Loucy (cell line): ENCODE data around the gene SNX7.

Experiments used
- H2AFZ ChIP-seq: fragments of 200-600 bp; sonication (generic); 2 replicates; pipeline ENCODE4 v1.6.0; 2016; ENCODE audit warnings: antibody characterized with exemption, mild to moderate bottlenecking, low read length, moderate library complexity
- H3F3A ChIP-seq: fragments of 200-600 bp; 2 replicates; pipeline ENCODE4 v1.6.0; 2016; ENCODE audit warnings: antibody characterized with exemption, low read depth, mild to moderate bottlenecking
- H3K27me3 ChIP-seq: fragments of 200-600 bp; sonication (generic); 2 replicates; pipeline ENCODE4 v1.6.1; 2014; ENCODE audit warnings: low read length, mild to moderate bottlenecking; ENCODE audit not compliant: insufficient read depth, poor library complexity, severe bottlenecking
- H3K36me3 ChIP-seq: fragments of 200-600 bp; sonication (generic); 2 replicates; pipeline ENCODE4 v1.6.1; 2016; ENCODE audit warnings: low read length; ENCODE audit not compliant: insufficient read depth
- H3K4me1 ChIP-seq: fragments of 200-600 bp; sonication (generic); 2 replicates; pipeline ENCODE4 v1.5.1; 2014; ENCODE audit warnings: low read length, mild to moderate bottlenecking; ENCODE audit not compliant: insufficient read depth, poor library complexity, severe bottlenecking
- H3K4me2 ChIP-seq: fragments of 200-600 bp; sonication (generic); 2 replicates; pipeline ENCODE4 v1.6.0; 2014; ENCODE audit warnings: antibody characterized with exemption, low read length, low read depth, mild to moderate bottlenecking; ENCODE audit not compliant: poor library complexity, severe bottlenecking
- H3K4me3 ChIP-seq: fragments of 200-600 bp; sonication (generic); 2 replicates; pipeline ENCODE4 v1.5.1; 2014; ENCODE audit warnings: low read length, mild to moderate bottlenecking, mixed read lengths; ENCODE audit not compliant: poor library complexity, severe bottlenecking
- H3K79me2 ChIP-seq: fragments of 200-600 bp; sonication (generic); 2 replicates; pipeline ENCODE4 v1.6.1; 2014; ENCODE audit warnings: low read length; ENCODE audit not compliant: insufficient read depth
- H3K9ac ChIP-seq: fragments of 200-600 bp; sonication (generic); 2 replicates; pipeline ENCODE4 v1.6.0; 2014; ENCODE audit warnings: mild to moderate bottlenecking, low read depth, low read length, moderate library complexity; ENCODE audit not compliant: poor library complexity, severe bottlenecking
- H3K9me2 ChIP-seq: fragments of 200-600 bp; sonication (generic); replicated peaks from 2 replicates; pipeline ENCODE4 v1.6.1; 2016; ENCODE audit warnings: low read depth, low read length, mixed read lengths
- H3K9me3 ChIP-seq: fragments of 200-600 bp; sonication (generic); 2 replicates; pipeline ENCODE4 v1.6.1; 2014; ENCODE audit warnings: mild to moderate bottlenecking, antibody characterized with exemption, low read length, low read depth; ENCODE audit not compliant: insufficient read depth
- H4K20me1 ChIP-seq: fragments of 200-600 bp; sonication (generic); 2 replicates; pipeline ENCODE4 v1.6.0; 2014; ENCODE audit warnings: antibody characterized with exemption, low read length, mild to moderate bottlenecking; ENCODE audit not compliant: insufficient read depth, poor library complexity, severe bottlenecking
- CTCF ChIP-seq: fragments of 200-600 bp; sonication (generic); conservative IDR thresholded peaks from 2 replicates; pipeline ENCODE4 v1.5.1; 2014; ENCODE audit warnings: mild to moderate bottlenecking, antibody characterized with exemption, low read length
- EZH2phosphoT487 ChIP-seq: fragments of 200-600 bp; IDR thresholded peaks from 2 replicates; pipeline ENCODE4 v1.6.1; 2018; ENCODE audit warnings: antibody characterized with exemption, mild to moderate bottlenecking, moderate library complexity, borderline replicate concordance

Gene SNX7

GRCh38 chr1:98709906-98710305 lies 48.4 kb downstream of the SNX7 start:
- Histone ChIP-seq H4K20me1 (no peaks in the 10 kb centered on the region), H3K27me3 (no peaks in the 10 kb centered on the region), H3K4me3 (no peak overlapping the region), H3K4me1 (no peaks in the 10 kb centered on the region), H3K4me2 (no peak overlapping the region), H3K79me2 (no peaks in the 10 kb centered on the region), H2AFZ (no peak overlapping the region), H3K9me3 (no peaks in the 10 kb centered on the region), H3F3A (no peaks in the 10 kb centered on the region), H3K9ac (no peak overlapping the region), H3K9me2 (no peaks in the 10 kb centered on the region), H3K36me3 (no peaks in the 10 kb centered on the region)
- TF ChIP-seq EZH2phosphoT487 (no peak), CTCF (no peak)

GRCh38 chr1:98723574-98723973 lies 62.1 kb downstream of the SNX7 start:
- H3K27me3 ChIP-seq = no peaks in the 10 kb centered on the region
- no peaks in the 10 kb centered on the region for H3K9me3 ChIP-seq
- no peak overlapping the region for H3K4me3 ChIP-seq
- TF ChIP-seq EZH2phosphoT487 (no peak), CTCF (no peak)
- no peak overlapping the region for H2AFZ ChIP-seq
- no peaks in the 10 kb centered on the region for H3K4me1 ChIP-seq
- no peak overlapping the region for H3K4me2 ChIP-seq
- H4K20me1 ChIP-seq = no peaks in the 10 kb centered on the region
- no peaks in the 10 kb centered on the region for H3K9me2 ChIP-seq
- no peaks in the 10 kb centered on the region for H3K36me3 ChIP-seq
- no peak overlapping the region for H3K9ac ChIP-seq
- H3F3A ChIP-seq = no peaks in the 10 kb centered on the region
- no peaks in the 10 kb centered on the region for H3K79me2 ChIP-seq

DNA sequence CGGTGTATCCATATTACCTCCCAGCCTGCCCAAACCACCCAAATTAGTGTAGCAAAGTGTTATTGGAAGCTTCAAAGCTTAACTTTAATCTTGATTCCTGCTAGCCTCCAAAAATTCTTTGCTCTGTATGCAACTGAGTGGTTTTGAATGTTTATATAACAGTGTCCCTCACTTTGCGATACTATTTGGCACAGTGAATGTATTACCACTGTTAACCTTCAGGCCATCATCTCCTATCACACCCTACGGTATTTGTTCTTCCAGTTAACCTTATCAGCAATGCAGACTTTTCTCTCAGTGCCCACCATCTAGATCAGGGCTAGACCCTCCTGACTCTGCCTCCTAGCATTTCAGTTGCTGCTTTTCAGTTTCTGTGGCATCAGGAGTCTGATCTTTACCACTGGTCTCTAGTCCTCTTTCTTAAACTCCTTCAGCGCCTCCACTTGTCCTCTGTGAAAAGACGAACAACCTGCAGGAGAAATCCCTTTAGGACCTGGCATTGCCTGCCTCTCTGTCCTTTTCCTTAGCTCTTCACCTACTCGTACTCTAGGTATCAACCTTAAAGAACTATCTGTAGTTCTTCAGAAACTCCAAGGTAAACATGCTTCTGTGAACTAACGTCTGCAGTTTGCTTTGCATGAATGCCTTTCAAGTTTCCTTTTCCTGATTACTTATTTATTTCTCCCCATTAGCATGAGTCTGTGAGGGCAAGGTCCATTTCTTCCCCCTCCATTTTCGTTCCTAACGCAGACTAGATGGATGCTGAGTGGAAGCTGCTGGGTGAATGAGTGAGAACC lies 71.7 kb downstream of the SNX7 start:
- Histone ChIP-seq H3K4me3 (no peak overlapping the region), H3K4me1 (peaks cover 3% of the 10 kb centered on the region), H3K9me3 (no peaks in the 10 kb centered on the region), H3K9me2 (no peaks in the 10 kb centered on the region), H3K9ac (no peak overlapping the region), H3F3A (no peaks in the 10 kb centered on the region), H4K20me1 (no peaks in the 10 kb centered on the region), H3K79me2 (no peaks in the 10 kb centered on the region), H2AFZ (no peak overlapping the region), H3K27me3 (no peaks in the 10 kb centered on the region), H3K4me2 (no peak overlapping the region), H3K36me3 (no peaks in the 10 kb centered on the region)
- no peak for TF ChIP-seq EZH2phosphoT487
- no peak for TF ChIP-seq CTCF
